ENCODE data around the gene APMAP.

Gene APMAP

GRCh38 chr20:24979036-24979960, 13.3 kb downstream of the APMAP start:
- Histone ChIP-seq H3K4me1 (ENCODE audit: insufficient read depth, low read length) (no peaks in the 10 kb centered on the region), H3K36me3 (ENCODE audit: insufficient read depth, low read depth, low read length) (peaks cover 58% of the 10 kb centered on the region), H3K27me3 (ENCODE audit: insufficient read depth, low read length) (no peaks in the 10 kb centered on the region), H3K9ac (ENCODE audit: low read depth, low read length) (no peak overlapping the region), H3K27ac (ENCODE audit: low read length) (no peak overlapping the region), H3K4me3 (ENCODE audit: low read length) (no peak overlapping the region), H3K9me3 (ENCODE audit: insufficient read depth, low read depth, low read length) (peaks cover 17% of the 10 kb centered on the region; the same call in 1 of the 2 replicates)

GRCh38 chr20:24978513-24978912, 14.0 kb downstream of the APMAP start:
- peaks cover 59% of the 10 kb centered on the region for H3K36me3 ChIP-seq (ENCODE audit: insufficient read depth, low read depth, low read length)
- H3K9me3 ChIP-seq (ENCODE audit: insufficient read depth, low read depth, low read length), result peaks cover 17% of the 10 kb centered on the region; the same call in 1 of the 2 replicates

GRCh38 chr20:24977797-24978196, 14.8 kb downstream of the APMAP start:
- Histone ChIP-seq H3K9me3 (ENCODE audit: insufficient read depth, low read depth, low read length) (peaks cover 17% of the 10 kb centered on the region; the same call in 1 of the 2 replicates), H3K4me3 (ENCODE audit: low read length) (no peak overlapping the region), H3K4me1 (ENCODE audit: insufficient read depth, low read length) (no peaks in the 10 kb centered on the region), H3K9ac (ENCODE audit: low read depth, low read length) (no peak overlapping the region), H3K36me3 (ENCODE audit: insufficient read depth, low read depth, low read length) (peaks cover 60% of the 10 kb centered on the region), H3K27ac (ENCODE audit: low read length) (no peak overlapping the region), H3K27me3 (ENCODE audit: insufficient read depth, low read length) (no peaks in the 10 kb centered on the region)

More at GRCh38 chr20:24978513-24978912, 14.0 kb downstream of the APMAP start:
- Histone ChIP-seq H3K27ac (ENCODE audit: low read length) (no peak overlapping the region), H3K27me3 (ENCODE audit: insufficient read depth, low read length) (no peaks in the 10 kb centered on the region), H3K4me1 (ENCODE audit: insufficient read depth, low read length) (no peaks in the 10 kb centered on the region), H3K4me3 (ENCODE audit: low read length) (no peak overlapping the region), H3K9ac (ENCODE audit: low read depth, low read length) (no peak overlapping the region)

GRCh38 chr20:24977336-24977735, 15.2 kb downstream of the APMAP start:
- Histone ChIP-seq H3K4me1 (ENCODE audit: insufficient read depth, low read length) (no peaks in the 10 kb centered on the region), H3K9ac (ENCODE audit: low read depth, low read length) (no peak overlapping the region), H3K4me3 (ENCODE audit: low read length) (no peak overlapping the region), H3K27me3 (ENCODE audit: insufficient read depth, low read length) (no peaks in the 10 kb centered on the region), H3K36me3 (ENCODE audit: insufficient read depth, low read depth, low read length) (peaks cover 63% of the 10 kb centered on the region), H3K27ac (ENCODE audit: low read length) (no peak overlapping the region), H3K9me3 (ENCODE audit: insufficient read depth, low read depth, low read length) (peaks cover 17% of the 10 kb centered on the region; the same call in 1 of the 2 replicates)

GRCh38 chr20:24972341-24972740, 20.2 kb downstream of the APMAP start:
- H3K36me3 ChIP-seq (ENCODE audit: insufficient read depth, low read depth, low read length), result peaks cover 65% of the 10 kb centered on the region
- no peak overlapping the region for H3K4me3 ChIP-seq (ENCODE audit: low read length)
- H3K9ac ChIP-seq (ENCODE audit: low read depth, low read length), result no peak overlapping the region
- no peaks in the 10 kb centered on the region for H3K4me1 ChIP-seq (ENCODE audit: insufficient read depth, low read length)
- H3K27ac ChIP-seq (ENCODE audit: low read length), result no peak overlapping the region
- H3K27me3 ChIP-seq (ENCODE audit: insufficient read depth, low read length), result no peaks in the 10 kb centered on the region
- peaks cover 12% of the 10 kb centered on the region; the same call in 1 of the 2 replicates for H3K9me3 ChIP-seq (ENCODE audit: insufficient read depth, low read depth, low read length)

- no peak overlapping the region for H3K27ac ChIP-seq (ENCODE audit: low read length)
- peaks cover 60% of the 10 kb centered on the region for H3K36me3 ChIP-seq (ENCODE audit: insufficient read depth, low read depth, low read length)
- no peaks in the 10 kb centered on the region for H3K4me1 ChIP-seq (ENCODE audit: insufficient read depth, low read length)
- H3K9ac ChIP-seq (ENCODE audit: low read depth, low read length), result no peak overlapping the region
- H3K9me3 ChIP-seq (ENCODE audit: insufficient read depth, low read depth, low read length), result peaks cover 7% of the 10 kb centered on the region; the same call in 1 of the 2 replicates
- H3K27me3 ChIP-seq (ENCODE audit: insufficient read depth, low read length), result no peaks in the 10 kb centered on the region
- H3K4me3 ChIP-seq (ENCODE audit: low read length), result no peak overlapping the region
These were observed 21.0 kb downstream of the APMAP start for GRCh38 chr20:24971376-24972101.

- H3K9me3 ChIP-seq (ENCODE audit: insufficient read depth, low read depth, low read length), result no peaks in the 10 kb centered on the region
- no peak overlapping the region for H3K4me3 ChIP-seq (ENCODE audit: low read length)
- no peaks in the 10 kb centered on the region for H3K27me3 ChIP-seq (ENCODE audit: insufficient read depth, low read length)
- no peak overlapping the region for H3K27ac ChIP-seq (ENCODE audit: low read length)
- no peaks in the 10 kb centered on the region for H3K4me1 ChIP-seq (ENCODE audit: insufficient read depth, low read length)
- H3K36me3 ChIP-seq (ENCODE audit: insufficient read depth, low read depth, low read length), result peaks cover 60% of the 10 kb centered on the region
- H3K9ac ChIP-seq (ENCODE audit: low read depth, low read length), result no peak overlapping the region
These were observed 21.8 kb downstream of the APMAP start for GRCh38 chr20:24970754-24971153.

- no peak overlapping the region for H3K9ac ChIP-seq (ENCODE audit: low read depth, low read length)
- no peaks in the 10 kb centered on the region for H3K27me3 ChIP-seq (ENCODE audit: insufficient read depth, low read length)
- H3K9me3 ChIP-seq (ENCODE audit: insufficient read depth, low read depth, low read length), result no peaks in the 10 kb centered on the region
- no peak overlapping the region for H3K4me3 ChIP-seq (ENCODE audit: low read length)
- peaks cover 66% of the 10 kb centered on the region for H3K36me3 ChIP-seq (ENCODE audit: insufficient read depth, low read depth, low read length)
- no peaks in the 10 kb centered on the region for H3K4me1 ChIP-seq (ENCODE audit: insufficient read depth, low read length)
- no peak overlapping the region for H3K27ac ChIP-seq (ENCODE audit: low read length)
These were observed 22.5 kb downstream of the APMAP start for GRCh38 chr20:24970030-24970553.

- no peak overlapping the region for H3K9ac ChIP-seq (ENCODE audit: low read depth, low read length)
- no peak overlapping the region for H3K27ac ChIP-seq (ENCODE audit: low read length)
- H3K36me3 ChIP-seq (ENCODE audit: insufficient read depth, low read depth, low read length), result peaks cover 69% of the 10 kb centered on the region
- no peaks in the 10 kb centered on the region for H3K9me3 ChIP-seq (ENCODE audit: insufficient read depth, low read depth, low read length)
- no peaks in the 10 kb centered on the region for H3K4me1 ChIP-seq (ENCODE audit: insufficient read depth, low read length)
- H3K27me3 ChIP-seq (ENCODE audit: insufficient read depth, low read length), result no peaks in the 10 kb centered on the region
- H3K4me3 ChIP-seq (ENCODE audit: low read length), result no peak overlapping the region
These were observed 23.1 kb downstream of the APMAP start for GRCh38 chr20:24969186-24970029.

- H3K36me3 ChIP-seq (ENCODE audit: insufficient read depth, low read depth, low read length), result peaks cover 77% of the 10 kb centered on the region
- H3K4me3 ChIP-seq (ENCODE audit: low read length), result no peak overlapping the region
- no peak overlapping the region for H3K9ac ChIP-seq (ENCODE audit: low read depth, low read length)
- H3K27me3 ChIP-seq (ENCODE audit: insufficient read depth, low read length), result no peaks in the 10 kb centered on the region
- no peak overlapping the region for H3K27ac ChIP-seq (ENCODE audit: low read length)
- no peaks in the 10 kb centered on the region for H3K9me3 ChIP-seq (ENCODE audit: insufficient read depth, low read depth, low read length)
- H3K4me1 ChIP-seq (ENCODE audit: insufficient read depth, low read length), result no peaks in the 10 kb centered on the region
These were observed 24.2 kb downstream of the APMAP start for GRCh38 chr20:24968278-24968800.

All from iPS-20b (cell line).